Activated CD8-positive, alpha-beta memory T cell treated with anti-CD3 and anti-CD28 coated beads for 48 hours (primary cell): Measurements from ENCODE around the gene FERD3L.

Source experiments
- DNase-seq, 3 experiments: peaks; one replicate each; pipeline ENCODE4 v3.0.0-alpha.2; 2020; ENCODE audit warnings: low read depth in 2 of 3, low spot score in 2 of 3

The FERD3L gene

GRCh38 chr7:19101472-19101871, 43.7 kb downstream of the FERD3L start:
- DNase-seq: no peak

GRCh38 chr7:19099924-19100323, 45.3 kb downstream of the FERD3L start:
- DNase-seq: no peak

- no peak for DNase-seq
Measured at GRCh38 chr7:19099194-19099593, 46.0 kb downstream of the FERD3L start.

- DNase-seq: no peak
Measured at GRCh38 chr7:19098510-19098909, 46.7 kb downstream of the FERD3L start.

GRCh38 chr7:19097165-19098055, 47.8 kb downstream of the FERD3L start:
- no peak for DNase-seq

- DNase-seq: no peak
Measured at GRCh38 chr7:19095353-19095860, 49.8 kb downstream of the FERD3L start.
